ENCODE measurements around the gene CHTF18. TPM values are rescaled to one million over a fixed set of nuclear protein-coding genes. Genes with fewer than 3 reads are reported as not detected.

Gene CHTF18
- total RNA-seq, 1 donor from 2014 or later, result 42.4 TPM

- no peaks in the 10 kb centered on the region for H3K9me3 Mint-ChIP-seq
- H3K36me3 Mint-ChIP-seq (ENCODE audit: low read depth), result no peaks in the 10 kb centered on the region
- DNase-seq (no peak), ATAC-seq (ENCODE audit: low read depth) (no peak)
- CTCF ChIA-PET, result no interaction called here
- no peak for TF ChIP-seq CTCF (IDR thresholded peaks at IDR 0.05)
- intact Hi-C loops (cut with micrococcal nuclease), result no loop called here
- no peak overlapping the region for H3K27ac Mint-ChIP-seq
- no peaks in the 10 kb centered on the region for H3K4me1 Mint-ChIP-seq
- H3K4me3 Mint-ChIP-seq, result no peak overlapping the region
- POLR2A ChIA-PET, result no interaction called here
- peaks cover 10% of the 10 kb centered on the region for H3K27me3 Mint-ChIP-seq
Observed at GRCh38 chr16:778447-778846, 10.0 kb upstream of the CHTF18 start.

- ChIA-PET POLR2A (interaction anchor here (0.5 kb wide), 1 partner anchor 480 kb away, joined by 4 read pairs; no protein-coding TSS in a partner anchor), CTCF (no interaction called here)
- Mint-ChIP-seq H3K27me3 (peaks cover 10% of the 10 kb centered on the region), H3K27ac (no peak overlapping the region), H3K4me3 (no peak overlapping the region), H3K36me3 (ENCODE audit: low read depth) (no peaks in the 10 kb centered on the region), H3K4me1 (no peaks in the 10 kb centered on the region), H3K9me3 (no peaks in the 10 kb centered on the region)
- no peak for ATAC-seq (ENCODE audit: low read depth)
- no peak for TF ChIP-seq CTCF (IDR thresholded peaks at IDR 0.05)
- DNase-seq, result no peak
- intact Hi-C loops (cut with micrococcal nuclease), result no loop called here
Observed at GRCh38 chr16:778909-779527, 9.4 kb upstream of the CHTF18 start.

- no peaks in the 10 kb centered on the region for H3K9me3 Mint-ChIP-seq
- TF ChIP-seq CTCF (IDR thresholded peaks at IDR 0.05), result no peak
- ChIA-PET CTCF (no interaction called here), POLR2A (interaction anchor here (0.5 kb wide), 1 partner anchor 479 kb away, joined by 4 read pairs; no protein-coding TSS in a partner anchor)
- intact Hi-C loops (cut with micrococcal nuclease), result no loop called here
- H3K4me1 Mint-ChIP-seq, result no peaks in the 10 kb centered on the region
- H3K27ac Mint-ChIP-seq, result no peak overlapping the region
- H3K4me3 Mint-ChIP-seq, result no peak overlapping the region
- no peaks in the 10 kb centered on the region for H3K36me3 Mint-ChIP-seq (ENCODE audit: low read depth)
- H3K27me3 Mint-ChIP-seq, result peaks cover 10% of the 10 kb centered on the region
- DNase-seq (no peak), ATAC-seq (ENCODE audit: low read depth) (no peak)
Observed at GRCh38 chr16:779561-779960, 8.9 kb upstream of the CHTF18 start.

GRCh38 chr16:780296-780695, 8.1 kb upstream of the CHTF18 start:
- H3K27me3 Mint-ChIP-seq, result peaks cover 10% of the 10 kb centered on the region
- ChIA-PET POLR2A (no interaction called here), CTCF (no interaction called here)
- DNase-seq (no peak), ATAC-seq (ENCODE audit: low read depth) (no peak)
- no peak overlapping the region for H3K4me3 Mint-ChIP-seq
- H3K36me3 Mint-ChIP-seq (ENCODE audit: low read depth), result peaks cover 3% of the 10 kb centered on the region
- H3K9me3 Mint-ChIP-seq, result no peaks in the 10 kb centered on the region
- H3K4me1 Mint-ChIP-seq, result no peaks in the 10 kb centered on the region
- intact Hi-C loops (cut with micrococcal nuclease), result loop anchor here (10.0 kb wide), 1 partner anchor 385 kb away; the partner anchor contains the start of gene NME4
- H3K27ac Mint-ChIP-seq, result no peak overlapping the region
- no peak for TF ChIP-seq CTCF (IDR thresholded peaks at IDR 0.05)

- Mint-ChIP-seq H3K36me3 (ENCODE audit: low read depth) (peaks cover 6% of the 10 kb centered on the region), H3K27me3 (peaks cover 10% of the 10 kb centered on the region), H3K9me3 (no peaks in the 10 kb centered on the region), H3K27ac (no peak overlapping the region), H3K4me1 (no peaks in the 10 kb centered on the region), H3K4me3 (no peak overlapping the region)
- intact Hi-C loops (cut with micrococcal nuclease), result loop anchor here (10.0 kb wide), 1 partner anchor 387 kb away; the partner anchor contains the start of gene NME4
- ATAC-seq (ENCODE audit: low read depth) (no peak), DNase-seq (no peak)
- CTCF ChIA-PET, result no interaction called here
- POLR2A ChIA-PET, result no interaction called here
- TF ChIP-seq CTCF (IDR thresholded peaks at IDR 0.05), result no peak
Observed at GRCh38 chr16:781346-782010, 6.9 kb upstream of the CHTF18 start.

Data from activated B cell treated with CpG ODN at 0.5 μM for 24 hours (primary cell).